ENCODE results near the gene SUMF1.
"Not testable (repeated sequence)": the region's sequence is repeated elsewhere in the genome, so short reads cannot be mapped to it uniquely, and the experiment has no call there.

Gene SUMF1

DNA sequence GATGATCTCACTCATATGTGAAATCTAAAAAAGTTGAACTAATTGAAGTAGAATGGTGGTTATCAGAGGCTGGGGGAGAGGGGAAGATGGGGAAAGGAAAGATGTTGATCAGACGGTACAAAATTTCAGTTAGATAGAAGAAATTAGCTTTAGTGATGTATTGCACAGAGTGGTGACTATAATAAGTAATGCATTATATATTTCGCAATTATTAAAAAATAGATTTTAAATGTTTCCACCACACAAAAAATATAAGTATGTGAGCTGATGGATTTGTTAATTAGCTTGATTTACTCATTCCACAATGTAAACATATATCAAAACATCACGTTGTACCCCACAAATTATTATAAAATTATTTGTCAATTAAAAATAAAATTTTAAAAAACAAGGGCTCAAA, 8.1 kb downstream of the SUMF1 start:
- DNase-seq, result no peak

GRCh38 chr3:4456780-4457179, 10.3 kb downstream of the SUMF1 start:
- DNase-seq, result not testable (repeated sequence)

DNA sequence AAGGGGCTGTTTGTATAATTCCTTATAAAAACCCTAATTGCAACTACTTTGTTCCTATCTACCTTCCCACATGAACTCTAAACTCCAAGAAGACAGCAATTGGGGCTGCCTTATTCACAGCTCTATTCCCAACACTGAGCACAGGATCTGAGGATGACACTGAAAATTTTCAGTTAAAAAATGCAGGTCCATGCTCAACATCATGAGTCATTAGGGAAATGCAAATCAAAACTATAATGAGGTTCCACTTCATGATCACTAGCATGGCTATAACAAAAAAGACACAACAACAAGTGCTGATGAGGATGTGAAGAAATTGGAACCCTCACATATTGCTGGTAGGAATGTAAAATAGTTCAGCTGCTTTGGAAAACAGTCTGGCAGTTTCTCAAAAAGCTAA, 12.9 kb downstream of the SUMF1 start:
- no peak for DNase-seq

DNA sequence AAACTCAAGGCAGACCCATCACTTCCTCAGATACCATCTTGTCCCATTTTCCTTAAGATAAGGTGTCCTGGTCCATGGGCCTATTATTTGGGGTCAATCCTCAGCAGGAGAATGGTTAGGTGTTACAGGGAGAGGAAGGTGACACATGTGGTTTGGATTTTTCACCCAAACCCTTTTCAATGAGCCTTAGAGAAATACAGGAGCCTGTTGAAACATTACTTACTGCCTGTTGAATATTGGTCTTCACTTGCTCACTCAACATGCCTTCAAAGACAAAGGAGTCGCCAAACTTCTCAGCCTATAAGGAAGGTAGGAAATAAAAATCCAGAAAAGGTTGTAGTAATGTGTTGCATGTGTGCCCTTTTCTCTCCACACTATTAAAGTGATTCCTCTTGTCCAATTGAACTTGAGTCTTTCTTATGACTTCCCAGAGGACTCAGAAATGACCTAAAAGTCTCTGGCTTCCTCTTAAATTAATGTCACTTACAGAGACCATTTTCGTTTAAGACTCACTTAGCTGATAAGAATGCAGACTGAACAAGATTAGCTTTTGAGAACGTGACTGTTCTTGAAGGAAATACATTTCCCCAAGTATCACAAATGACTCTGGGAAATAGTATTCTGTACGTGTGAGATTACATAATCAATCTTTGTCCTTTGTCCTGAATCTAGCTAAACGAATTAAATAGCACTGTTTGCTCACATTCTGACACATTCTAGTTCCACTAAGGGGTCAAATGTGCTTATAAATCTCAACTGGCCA, 17.8 kb downstream of the SUMF1 start:
- no peak for DNase-seq

- no peak for DNase-seq
Observed at GRCh38 chr3:4448187-4448586, 18.9 kb downstream of the SUMF1 start.

- DNase-seq, result no peak
Observed at GRCh38 chr3:4447295-4447999, 19.6 kb downstream of the SUMF1 start.

- DNase-seq, result no peak
Observed at GRCh38 chr3:4440951-4441350, 26.1 kb downstream of the SUMF1 start.

DNA sequence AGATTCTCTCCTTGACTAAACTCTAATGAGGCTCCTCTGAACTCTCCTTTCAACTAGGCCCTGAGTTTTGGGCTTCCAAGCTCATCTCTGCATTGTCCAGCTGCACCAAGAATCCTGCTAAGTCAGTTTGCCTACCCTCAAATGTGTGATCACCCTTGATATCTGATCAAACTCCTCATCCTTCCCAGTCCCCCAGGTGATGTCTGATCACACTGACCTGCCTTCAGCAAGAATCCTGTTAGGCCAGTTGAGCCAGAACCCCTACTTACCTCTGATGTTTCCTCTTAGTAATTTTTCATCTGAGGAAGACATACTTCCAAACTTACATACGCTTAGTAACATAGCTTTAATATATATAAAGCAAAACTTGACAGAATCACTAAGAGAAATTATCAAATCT, 28.8 kb downstream of the SUMF1 start:
- no peak for DNase-seq

DNA sequence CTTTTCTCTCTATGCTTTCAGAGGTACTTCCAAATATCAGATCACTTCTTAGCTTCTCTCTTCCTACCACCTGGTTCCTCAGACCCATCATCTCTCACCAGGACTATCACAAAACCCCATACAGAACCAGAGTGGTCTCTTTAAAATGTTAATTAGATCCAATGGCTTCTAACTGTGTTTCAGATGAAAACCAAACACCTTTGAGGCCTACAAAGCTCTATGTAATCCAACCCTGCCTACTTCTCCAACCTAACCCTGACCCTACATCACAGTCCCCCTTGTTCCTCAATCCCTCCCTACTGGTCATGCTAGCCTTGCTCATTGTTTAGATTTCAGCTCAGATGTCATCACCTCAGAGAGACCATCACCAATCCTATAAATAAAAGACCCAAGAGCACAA, 34.8 kb downstream of the SUMF1 start:
- DNase-seq, result no peak

DNA sequence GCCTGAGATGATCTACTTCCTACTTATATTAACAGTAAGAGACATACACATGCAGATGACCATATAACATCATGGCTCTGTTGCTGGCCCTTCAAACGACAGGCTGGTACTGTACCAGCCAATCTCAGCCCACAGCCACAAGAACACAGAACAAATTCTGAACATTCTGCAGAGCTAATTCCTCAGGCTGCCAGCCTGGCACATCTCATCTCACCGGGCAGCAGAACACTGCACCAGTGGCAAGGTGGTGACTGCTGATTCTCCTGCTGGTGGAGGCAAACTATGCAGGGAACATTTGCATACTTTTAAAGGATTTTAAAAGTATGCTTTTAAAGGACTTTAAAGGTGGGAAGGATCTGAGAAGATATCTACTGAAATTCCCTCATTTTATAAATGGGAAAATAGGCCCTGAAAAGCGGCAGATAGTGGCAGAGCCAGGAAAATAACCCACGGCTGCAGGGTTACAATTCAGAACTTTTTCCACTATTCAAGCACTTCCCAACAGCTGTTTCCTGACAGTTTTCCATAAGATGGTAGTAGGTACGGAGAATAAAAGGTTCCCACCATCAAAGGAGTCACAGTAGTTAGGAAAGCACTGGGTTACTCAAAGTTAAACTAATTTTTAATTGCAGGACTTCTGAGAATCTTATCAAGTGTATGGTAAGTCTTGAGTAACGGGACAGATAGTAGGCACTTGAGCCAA, 37.3 kb downstream of the SUMF1 start:
- DNase-seq, result no peak

DNA sequence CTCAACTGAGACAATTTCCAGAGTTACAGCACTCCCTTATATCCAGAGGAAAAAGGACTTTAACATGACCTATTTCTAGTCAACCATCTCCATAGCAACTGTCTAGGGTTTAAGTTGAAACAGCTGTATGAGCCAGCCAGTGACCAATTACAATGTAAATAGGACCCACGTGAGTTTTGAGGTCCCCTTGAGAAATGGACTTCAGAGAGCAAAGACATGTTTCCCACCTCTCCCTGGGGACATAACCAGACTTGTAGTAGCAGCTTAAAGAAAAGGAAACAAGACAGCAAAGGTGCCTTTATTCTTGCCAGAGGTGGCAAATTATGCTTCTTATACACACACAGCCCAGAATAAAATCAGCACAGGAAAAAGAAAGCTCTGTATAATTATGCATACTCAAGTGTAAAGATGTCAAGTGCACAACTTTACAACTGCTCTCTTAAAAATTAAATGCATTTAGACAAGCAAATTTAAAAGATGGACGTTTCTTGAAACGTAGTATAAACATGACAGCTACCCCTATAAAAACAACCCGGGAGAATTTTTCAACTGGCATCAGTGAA, 40.2 kb downstream of the SUMF1 start:
- peak; percentile 46 for DNase-seq

DNA sequence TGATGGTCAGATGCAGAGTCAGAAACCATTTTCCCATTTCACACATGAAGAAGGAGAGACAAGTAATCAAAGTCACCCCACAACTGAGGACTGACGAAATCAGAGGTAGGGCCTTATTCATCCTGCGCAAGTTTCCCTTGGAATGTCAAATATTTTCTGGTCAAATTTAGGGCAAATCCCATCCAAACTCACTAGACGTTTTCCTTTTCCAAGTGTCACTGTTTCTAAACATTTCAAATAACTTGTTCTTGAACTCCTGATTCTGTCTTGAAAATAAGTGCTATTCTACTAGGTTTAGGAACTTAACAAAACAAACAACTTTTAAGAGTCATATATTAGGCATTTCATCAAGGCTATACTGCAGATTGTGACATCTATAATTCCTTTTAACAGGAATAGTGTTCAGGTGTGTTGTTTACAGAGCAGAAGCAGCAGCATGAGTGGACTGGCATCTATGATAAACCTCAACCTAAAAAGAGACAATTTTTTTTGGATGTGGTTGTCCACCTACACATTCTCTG, 40.7 kb downstream of the SUMF1 start:
- no peak for DNase-seq

DNA sequence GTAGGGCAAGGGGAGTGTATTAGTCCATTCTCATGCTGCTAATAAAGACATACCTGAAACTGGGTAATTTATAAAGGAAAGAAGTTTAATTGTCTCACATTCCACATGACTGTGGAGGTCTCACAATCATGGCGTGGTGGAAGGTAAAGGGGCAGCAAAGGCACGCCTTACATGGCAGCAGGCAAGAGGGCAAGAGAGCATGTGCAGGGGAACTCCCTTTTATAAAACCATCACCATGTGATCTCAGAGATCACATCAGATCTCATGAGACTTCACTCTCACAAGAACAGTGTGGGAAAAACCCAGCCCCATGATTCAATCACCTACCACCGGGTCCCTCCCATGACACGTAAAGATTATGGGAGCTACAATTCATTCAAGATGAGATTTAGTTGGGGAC, 41.4 kb downstream of the SUMF1 start:
- no peak for DNase-seq

- DNase-seq, result no peak
Observed at GRCh38 chr3:4425055-4425454, 42.0 kb downstream of the SUMF1 start.

DNA sequence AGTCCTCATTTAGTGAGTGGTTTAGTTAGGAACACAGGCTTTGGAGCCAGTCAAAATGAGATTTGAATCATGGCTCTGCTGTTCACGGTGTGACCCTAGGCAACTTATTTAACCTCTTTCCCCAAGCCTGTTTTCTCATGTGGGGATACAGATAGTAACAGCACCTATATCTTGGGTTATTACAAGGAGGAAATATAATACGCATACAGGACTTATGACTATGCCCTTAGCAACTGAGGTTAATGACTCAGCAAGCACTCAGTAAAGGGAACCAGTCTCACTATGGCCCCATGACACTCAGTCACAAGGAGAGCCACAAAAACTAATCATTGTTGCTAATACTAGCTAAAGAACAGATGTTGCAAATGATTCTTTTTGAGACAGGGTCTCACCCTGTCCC, 45.9 kb downstream of the SUMF1 start:
- no peak for DNase-seq

DNA sequence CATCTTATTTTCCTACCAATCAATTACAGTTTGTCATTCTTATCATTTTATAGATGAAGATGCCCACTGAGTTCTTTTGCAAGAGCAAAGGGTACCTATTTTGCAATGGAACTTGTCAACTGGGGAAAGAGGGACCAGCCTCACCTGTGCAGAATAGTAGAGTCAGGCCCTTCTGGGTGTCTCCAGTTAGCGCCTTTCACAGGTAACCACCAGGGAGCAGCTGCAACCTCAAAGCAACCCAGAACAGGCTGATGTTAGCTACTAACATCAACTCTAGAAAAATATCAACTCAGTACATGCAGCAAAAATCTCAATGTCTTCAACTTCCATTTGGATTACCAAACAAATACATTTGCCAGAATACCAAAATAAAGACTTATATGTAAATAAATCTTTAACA, 47.1 kb downstream of the SUMF1 start:
- no peak for DNase-seq

- DNase-seq, result no peak
Observed at GRCh38 chr3:4419386-4419785, 47.7 kb downstream of the SUMF1 start.

GRCh38 chr3:4418156-4418555, 48.9 kb downstream of the SUMF1 start:
- DNase-seq, result no peak

DNA sequence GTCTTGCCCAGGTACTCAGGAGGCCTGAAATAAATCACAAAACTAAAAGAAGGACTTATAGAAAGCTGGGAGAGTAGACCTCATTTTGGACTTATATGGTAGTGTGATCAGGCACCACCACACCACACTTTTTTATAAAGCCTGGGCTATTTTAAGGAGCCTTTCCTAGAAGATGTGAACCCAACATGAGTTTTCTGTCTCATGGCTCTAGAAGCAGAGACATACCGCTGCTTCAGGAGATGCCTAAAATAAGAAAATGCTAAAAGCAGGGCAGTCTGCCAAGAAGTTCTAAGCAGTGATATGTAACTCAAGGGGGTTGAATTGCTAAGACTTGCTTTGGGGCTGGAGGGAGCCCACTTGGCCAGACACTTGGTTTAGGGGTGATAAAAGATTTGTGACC, 49.6 kb downstream of the SUMF1 start:
- DNase-seq, result no peak

- no peak for DNase-seq
Observed at GRCh38 chr3:4416961-4417360, 50.1 kb downstream of the SUMF1 start.

- no peak for DNase-seq
Observed at GRCh38 chr3:4416427-4416945, 50.6 kb downstream of the SUMF1 start.

DNA sequence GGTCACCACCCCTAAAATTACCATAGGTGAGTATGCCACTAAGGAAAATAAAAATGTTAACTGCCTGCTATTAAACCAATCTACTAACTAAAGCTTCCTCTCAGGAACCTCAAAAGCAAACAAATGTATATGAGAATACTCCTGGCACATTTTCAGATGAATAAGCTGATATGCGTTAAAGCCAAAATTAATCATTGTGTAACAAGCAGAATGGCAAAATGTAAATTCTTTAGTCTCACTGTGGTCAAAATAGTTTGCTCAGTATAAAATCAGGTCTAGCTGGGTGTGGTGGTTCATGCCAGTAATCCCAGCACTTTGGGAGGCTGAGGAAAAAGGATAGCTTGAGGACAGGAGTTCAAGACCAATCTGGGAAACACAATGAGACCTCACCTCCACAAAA, 53.6 kb downstream of the SUMF1 start:
- no peak for DNase-seq

DNA sequence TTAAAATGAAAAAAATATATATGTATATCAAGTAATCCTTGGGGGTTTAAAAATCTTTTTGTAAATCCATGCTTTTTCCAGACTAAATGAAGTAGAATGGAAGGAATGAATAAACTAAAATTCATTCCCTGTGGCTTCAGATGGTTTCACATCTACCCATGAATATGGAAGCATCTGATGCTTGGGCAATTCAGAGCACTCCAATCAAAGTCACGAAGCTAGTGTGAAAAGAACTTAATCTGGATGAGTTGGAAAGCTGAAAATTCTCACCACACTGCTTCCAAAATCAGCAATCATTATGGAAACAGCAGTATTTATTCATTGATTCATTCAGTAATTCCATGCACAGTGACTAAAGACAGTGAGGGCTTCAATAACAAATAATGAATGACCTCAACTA, 55.2 kb downstream of the SUMF1 start:
- no peak for DNase-seq

Measured in femur (tissue), 1 donor.